GM12878 (cell line): ENCODE data around the gene TRA2B. TPM values are rescaled to one million over a fixed set of nuclear protein-coding genes. Genes with fewer than 3 reads are reported as not detected.

Source experiments
- EP300 ChIP-seq, 2 experiments: fragments of 150-350 bp in 1 of 2; IDR thresholded peaks; 2 replicates each; pipeline ENCODE4 v1.6.1; 2011 to 2012; ENCODE audit warnings: low read depth in 2 of 2, low read length in 2 of 2, borderline replicate concordance in 1 of 2, improper control_type of control experiment in 1 of 2, inconsistent platforms in 1 of 2; ENCODE audit not compliant: control insufficient read depth in 1 of 2
- FOS ChIP-seq: IDR thresholded peaks from 3 replicates; pipeline ENCODE4 v1.6.1; 2011; ENCODE audit warnings: borderline replicate concordance; ENCODE audit not compliant: insufficient read length; ENCODE audit errors: extremely low read depth
- FOXM1 ChIP-seq: IDR thresholded peaks from 2 replicates; pipeline ENCODE4 v1.6.1; 2012; ENCODE audit warnings: low read depth, mild to moderate bottlenecking, inconsistent platforms, low read length, moderate library complexity
- KLF5 ChIP-seq: fragments of 450-650 bp; IDR thresholded peaks from 2 replicates; pipeline ENCODE4 v1.6.1; 2014; ENCODE audit warnings: mild to moderate bottlenecking; ENCODE audit not compliant: partially characterized antibody
- NR2C1 ChIP-seq: fragments of 450-650 bp; IDR thresholded peaks from 2 replicates; pipeline ENCODE4 v1.6.1; 2017; ENCODE audit warnings: antibody characterized with exemption, mild to moderate bottlenecking, moderate library complexity
- YBX1 ChIP-seq: fragments of 450-650 bp; IDR thresholded peaks from 2 replicates; pipeline ENCODE4 v1.6.1; 2016; ENCODE audit warnings: antibody characterized with exemption
- polyA plus RNA-seq, 11 experiments: library from polyadenylated mRNA; depleted of rRNA in 4 of 11; unstranded in 6 of 11; stranded (reverse) in 5 of 11; fragments of >200 nt; fragmentation: Nextera tagmentation in 4 of 11; fragmentation: Illumina TruSeq in 1 of 11; extraction: Ambion mirVana in 4 of 11; extraction: Trizol in 1 of 11; gene quantifications; 1 replicate in 1 of 11; 2 replicates in 10 of 11; pipeline versions ENCODE4 v1.2.1 to v1.2.3, GENCODE V29; 2011 to 2016; ENCODE audit warnings: inconsistent platforms in 2 of 11, missing spikeins in 2 of 11, low read depth in 1 of 11
- total RNA-seq, 4 experiments: library from RNA; depleted of rRNA in 3 of 4; stranded (reverse); fragments of >200 nt in 3 of 4; fragmentation: Illumina TruSeq in 1 of 4; extraction: Trizol in 1 of 4; gene quantifications; 2 replicates each; pipeline versions ENCODE4 v1.2.1 to v1.2.3, GENCODE V29; 2013 to 2021
- TF ChIP-seq, protein P1 (sequence below): fragments of 450-650 bp; IDR thresholded peaks from 2 replicates; pipeline ENCODE4 v1.6.1; 2018; ENCODE audit warnings: mild to moderate bottlenecking, low read depth, moderate library complexity; ENCODE audit not compliant: partially characterized antibody
- TF ChIP-seq, protein P2 (sequence below): fragments of 450-650 bp; IDR thresholded peaks from 2 replicates; pipeline ENCODE4 v1.6.1; 2017; ENCODE audit warnings: low read depth, mild to moderate bottlenecking, moderate library complexity

Gene TRA2B
- total and polyA plus RNA-seq, 10 of the 15 experiments (the other 5 are each of a cell fraction or from before 2014, with no cell fraction given), result 130 to 317 (median 278) TPM

GRCh38 chr3:185881926-185882325, 55.9 kb downstream of the TRA2B start (continued):
- TF ChIP-seq FOXM1, result no peak
- TF ChIP-seq FOS, result no peak
- TF ChIP-seq, protein P1, sequence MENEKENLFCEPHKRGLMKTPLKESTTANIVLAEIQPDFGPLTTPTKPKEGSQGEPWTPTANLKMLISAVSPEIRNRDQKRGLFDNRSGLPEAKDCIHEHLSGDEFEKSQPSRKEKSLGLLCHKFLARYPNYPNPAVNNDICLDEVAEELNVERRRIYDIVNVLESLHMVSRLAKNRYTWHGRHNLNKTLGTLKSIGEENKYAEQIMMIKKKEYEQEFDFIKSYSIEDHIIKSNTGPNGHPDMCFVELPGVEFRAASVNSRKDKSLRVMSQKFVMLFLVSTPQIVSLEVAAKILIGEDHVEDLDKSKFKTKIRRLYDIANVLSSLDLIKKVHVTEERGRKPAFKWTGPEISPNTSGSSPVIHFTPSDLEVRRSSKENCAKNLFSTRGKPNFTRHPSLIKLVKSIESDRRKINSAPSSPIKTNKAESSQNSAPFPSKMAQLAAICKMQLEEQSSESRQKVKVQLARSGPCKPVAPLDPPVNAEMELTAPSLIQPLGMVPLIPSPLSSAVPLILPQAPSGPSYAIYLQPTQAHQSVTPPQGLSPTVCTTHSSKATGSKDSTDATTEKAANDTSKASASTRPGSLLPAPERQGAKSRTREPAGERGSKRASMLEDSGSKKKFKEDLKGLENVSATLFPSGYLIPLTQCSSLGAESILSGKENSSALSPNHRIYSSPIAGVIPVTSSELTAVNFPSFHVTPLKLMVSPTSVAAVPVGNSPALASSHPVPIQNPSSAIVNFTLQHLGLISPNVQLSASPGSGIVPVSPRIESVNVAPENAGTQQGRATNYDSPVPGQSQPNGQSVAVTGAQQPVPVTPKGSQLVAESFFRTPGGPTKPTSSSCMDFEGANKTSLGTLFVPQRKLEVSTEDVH, result no peak
- no peak for TF ChIP-seq NR2C1
- TF ChIP-seq, protein P2, sequence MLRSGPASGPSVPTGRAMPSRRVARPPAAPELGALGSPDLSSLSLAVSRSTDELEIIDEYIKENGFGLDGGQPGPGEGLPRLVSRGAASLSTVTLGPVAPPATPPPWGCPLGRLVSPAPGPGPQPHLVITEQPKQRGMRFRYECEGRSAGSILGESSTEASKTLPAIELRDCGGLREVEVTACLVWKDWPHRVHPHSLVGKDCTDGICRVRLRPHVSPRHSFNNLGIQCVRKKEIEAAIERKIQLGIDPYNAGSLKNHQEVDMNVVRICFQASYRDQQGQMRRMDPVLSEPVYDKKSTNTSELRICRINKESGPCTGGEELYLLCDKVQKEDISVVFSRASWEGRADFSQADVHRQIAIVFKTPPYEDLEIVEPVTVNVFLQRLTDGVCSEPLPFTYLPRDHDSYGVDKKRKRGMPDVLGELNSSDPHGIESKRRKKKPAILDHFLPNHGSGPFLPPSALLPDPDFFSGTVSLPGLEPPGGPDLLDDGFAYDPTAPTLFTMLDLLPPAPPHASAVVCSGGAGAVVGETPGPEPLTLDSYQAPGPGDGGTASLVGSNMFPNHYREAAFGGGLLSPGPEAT, result no peak
- no peak for TF ChIP-seq EP300 (IDR thresholded peaks at IDR 0.05; ENCODE audit: borderline replicate concordance in 1 of 2, control insufficient read depth in 1 of 2, low read depth in 2 of 2, low read length in 2 of 2)
- no peak for TF ChIP-seq KLF5
- no peak for TF ChIP-seq YBX1
